AG10803 (cell line): ENCODE results near the gene ZRSR2.

Experiments used
- DNase-seq: peaks from one replicate; pipeline ENCODE4 v3.0.0; 2010; ENCODE audit warnings: low read depth
- H3K4me3 ChIP-seq: 2 replicates; pipeline ENCODE4 v1.5.1; 2011; ENCODE audit warnings: mild to moderate bottlenecking, low read length, control low read depth
- CTCF ChIP-seq: conservative IDR thresholded peaks from 2 replicates; pipeline ENCODE4 v1.5.1; 2011; ENCODE audit warnings: mild to moderate bottlenecking, low read length, control low read depth, inconsistent platforms

Gene ZRSR2

DNA sequence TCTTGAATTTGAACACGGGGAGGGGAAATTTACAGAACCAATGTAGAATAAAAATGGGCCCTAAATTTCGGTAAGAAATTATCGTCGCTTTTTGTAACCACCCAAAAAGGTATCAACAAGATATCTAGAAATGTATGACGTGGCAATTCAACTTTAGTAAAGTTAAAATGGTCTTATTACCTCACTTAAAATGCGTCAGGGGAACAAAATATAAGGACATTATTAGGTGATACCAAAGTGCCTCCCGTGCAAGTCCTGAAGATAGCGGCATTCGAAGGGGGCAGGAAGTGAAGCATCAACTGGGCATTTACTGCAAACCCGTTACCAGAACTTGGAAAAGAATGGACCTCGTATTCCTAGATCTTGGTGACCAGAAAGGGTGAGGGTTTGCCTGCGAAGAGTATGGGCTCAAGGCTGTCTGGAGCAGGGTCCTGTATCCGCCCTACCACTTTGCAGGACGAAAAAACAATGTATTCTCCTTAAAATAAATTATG is 63.3 kb downstream of the ZRSR2 start:
- no peak for TF ChIP-seq CTCF
- H3K4me3 ChIP-seq, result peak overlapping the region; percentile 69
- DNase-seq, result no peak

DNA sequence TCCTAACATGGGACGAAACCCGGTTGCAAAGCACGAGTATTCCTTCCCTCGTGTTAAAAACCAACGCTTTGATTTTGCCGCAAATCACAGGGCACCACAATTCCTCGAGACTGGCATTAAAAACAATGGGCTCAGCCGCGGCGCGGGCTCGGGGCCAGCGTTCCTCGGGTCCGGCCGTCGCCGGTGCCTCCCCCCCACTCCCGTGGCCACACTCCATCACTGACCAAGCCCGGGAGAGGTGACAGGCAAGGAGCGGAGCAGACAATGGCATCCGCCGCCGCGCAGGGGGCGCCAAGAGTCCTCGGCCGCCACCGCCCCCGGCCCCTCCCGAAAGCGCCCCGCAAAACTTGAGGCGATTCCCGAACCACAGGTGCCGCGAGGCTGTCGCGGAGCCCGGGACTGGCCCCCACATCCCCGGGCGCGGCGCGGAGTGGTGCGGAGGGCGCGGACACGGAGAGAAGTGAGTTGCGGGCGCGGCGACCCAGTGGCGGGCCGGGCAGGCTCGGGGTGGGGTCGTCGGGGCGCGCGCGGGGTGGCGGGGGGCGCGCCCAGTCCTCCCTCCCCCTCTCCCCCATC is 63.9 kb downstream of the ZRSR2 start:
- DNase-seq, result no peak
- TF ChIP-seq CTCF, result no peak

GRCh38 chrX:15854712-15855567 is 64.7 kb downstream of the ZRSR2 start, which contains the start of gene AP1S2:
Gene AP1S2, minus strand, starts transcription at chrX:15854813. Its CDS starts 2,289 bp downstream, at chrX:15852524.
- DNase-seq, result peak; percentile 91
- no peak for TF ChIP-seq CTCF
- peak within 1 kb of the TSS; percentile 69 for H3K4me3 ChIP-seq

More for the DNA sequence above, 63.9 kb downstream of the ZRSR2 start:
- H3K4me3 ChIP-seq, result peak overlapping the region; percentile 69

DNA sequence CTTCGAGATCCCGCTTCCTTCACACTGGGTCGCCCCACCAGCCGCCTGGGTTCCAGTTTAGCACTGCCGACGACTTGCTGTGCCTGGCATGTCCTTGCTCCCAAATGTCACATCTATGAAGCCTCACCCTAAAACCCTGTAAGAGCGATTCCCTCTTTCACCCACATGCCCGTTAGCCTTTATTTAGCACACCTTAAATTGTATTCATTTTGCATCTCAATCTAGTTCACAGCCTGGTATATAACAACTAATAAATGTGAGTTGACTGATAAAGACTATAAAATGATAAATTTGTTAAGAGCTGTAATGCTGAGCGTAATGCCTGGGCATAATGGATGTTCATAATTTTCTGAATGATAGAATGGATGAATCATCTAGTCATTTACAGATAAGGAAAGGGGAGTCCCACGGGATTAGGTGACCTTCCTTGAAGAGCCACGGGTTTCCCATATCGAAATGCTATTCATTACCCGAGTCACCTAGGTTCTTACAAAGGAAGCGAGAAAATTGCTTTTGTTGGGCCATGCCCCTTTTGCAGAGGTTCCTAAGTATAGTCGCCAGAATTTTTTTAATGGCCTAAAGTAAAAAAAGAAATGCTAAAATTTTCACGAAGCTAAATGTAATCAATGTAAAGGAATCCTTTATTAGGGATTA is 65.4 kb downstream of the ZRSR2 start:
- no peak for DNase-seq
- no peak for TF ChIP-seq CTCF

GRCh38 chrX:15856222-15856587 is 65.9 kb downstream of the ZRSR2 start:
- H3K4me3 ChIP-seq, result no peak overlapping the region
- DNase-seq, result no peak
- no peak for TF ChIP-seq CTCF

More for the DNA sequence above, 65.4 kb downstream of the ZRSR2 start:
- H3K4me3 ChIP-seq, result peak overlapping the region; percentile 69

GRCh38 chrX:15856636-15857035 is 66.4 kb downstream of the ZRSR2 start:
- DNase-seq, result no peak
- TF ChIP-seq CTCF, result no peak
- H3K4me3 ChIP-seq, result no peak overlapping the region
